ENCODE data around the gene PYDC1. TPM values are rescaled to one million over a fixed set of nuclear protein-coding genes. Genes with fewer than 3 reads are reported as not detected.

The PYDC1 gene
- total and polyA plus RNA-seq, 2 of the 13 experiments (the other 11 are each of a cell fraction or from before 2014, with no cell fraction given) = not detected

GRCh38 chr16:31215287-31216162 lies 1.4 kb downstream of the PYDC1 start (continued):
- TF ChIP-seq HNRNPH1 (optimal IDR thresholded peaks at IDR 0.05; ENCODE audit: low read depth, low read length) (no peak), ZNF704 (CRISPR knock-in tag; IDR thresholded peaks at IDR 0.05; ENCODE audit: borderline replicate concordance) (0 out of 2 replicates have a peak, but pooled peaks have one; percentile 37), FLYWCH1 (CRISPR knock-in tag; IDR thresholded peaks at IDR 0.05) (no peak), FOSL2 (CRISPR knock-in tag; IDR thresholded peaks at IDR 0.05) (no peak), ZNF784 (CRISPR knock-in tag; IDR thresholded peaks at IDR 0.05; ENCODE audit: borderline replicate concordance) (0 out of 2 replicates have a peak, but pooled peaks have one; percentile 26), YEATS2 (CRISPR knock-in tag; IDR thresholded peaks at IDR 0.05; ENCODE audit: borderline replicate concordance) (no peak), MTA1 (CRISPR knock-in tag; IDR thresholded peaks at IDR 0.05; ENCODE audit: borderline replicate concordance) (0 out of 2 replicates have a peak, but pooled peaks have one; percentile 14), ZNF576 (CRISPR knock-in tag; IDR thresholded peaks at IDR 0.05) (no peak), ZFP82 (CRISPR knock-in tag; IDR thresholded peaks at IDR 0.05; ENCODE audit: borderline replicate concordance) (no peak), ZNF709 (CRISPR knock-in tag; IDR thresholded peaks at IDR 0.05) (peak; percentile 57; the same call in 1 of the 2 replicates), ATF1 (CRISPR knock-in tag; IDR thresholded peaks at IDR 0.05) (no peak), ZXDC (CRISPR knock-in tag; IDR thresholded peaks at IDR 0.05) (peak; percentile 40; the same call in 1 of the 2 replicates), MAX (IDR thresholded peaks at IDR 0.05) (0 out of 2 replicates have a peak, but pooled peaks have one; percentile 18), ZNF800 (CRISPR knock-in tag; IDR thresholded peaks at IDR 0.05) (peak; percentile 76; the same call in 1 of the 2 replicates), UBTF (CRISPR knock-in tag; IDR thresholded peaks at IDR 0.05) (peak; percentile 64; the same call in 1 of the 2 replicates), ZNF614 (CRISPR knock-in tag; IDR thresholded peaks at IDR 0.05; ENCODE audit: borderline replicate concordance) (no peak), KLF13 (CRISPR knock-in tag; IDR thresholded peaks at IDR 0.05) (no peak)

All from HepG2 (cell line).